GM23338 (cell line): Measurements from ENCODE around the gene L1CAM. TPM values are rescaled to one million over a fixed set of nuclear protein-coding genes. Genes with fewer than 3 reads are reported as not detected.

Source experiments
- ATAC-seq: fragments of 200-7000 bp; cut with Tn5 transposase; 3 replicates; pipeline ENCODE4 v1.9.1; 2020
- DNase-seq: peaks from one replicate; pipeline ENCODE4 v3.0.0-alpha.2; 2015; ENCODE audit warnings: low spot score
- H2AFZ ChIP-seq: fragments of 200-600 bp; sonication (generic); 2 replicates; pipeline ENCODE4 v1.8.0; 2016; ENCODE audit warnings: antibody characterized with exemption, mild to moderate bottlenecking, moderate library complexity
- H3F3A ChIP-seq: fragments of 200-600 bp; sonication (generic); replicated peaks from 2 replicates; pipeline ENCODE4 v1.8.0; 2017; ENCODE audit warnings: antibody characterized with exemption, mixed run types, low read depth
- H3K27ac ChIP-seq: fragments of 200-600 bp; sonication (generic); 2 replicates; pipeline ENCODE4 v1.6.1; 2016; ENCODE audit warnings: low read depth
- H3K27me3 ChIP-seq: fragments of 200-600 bp; sonication (generic); 2 replicates; pipeline ENCODE4 v1.8.0; 2016; ENCODE audit warnings: mild to moderate bottlenecking, mixed run types, moderate library complexity; ENCODE audit not compliant: insufficient read depth
- H3K36me3 ChIP-seq: fragments of 200-600 bp; sonication (generic); 2 replicates; pipeline ENCODE4 v1.8.0; 2016; ENCODE audit warnings: mild to moderate bottlenecking; ENCODE audit not compliant: insufficient read depth
- H3K4me1 ChIP-seq: fragments of 200-600 bp; sonication (generic); 2 replicates; pipeline ENCODE4 v1.8.0; 2016; ENCODE audit warnings: mild to moderate bottlenecking, moderate library complexity; ENCODE audit not compliant: insufficient read depth
- H3K4me2 ChIP-seq: fragments of 200-600 bp; sonication (generic); 2 replicates; pipeline ENCODE4 v1.7.1; 2017; ENCODE audit warnings: mixed run types
- H3K4me3 ChIP-seq: fragments of 200-600 bp; sonication (generic); 2 replicates; pipeline ENCODE4 v1.6.1; 2016; ENCODE audit warnings: mixed run types
- H3K79me2 ChIP-seq: fragments of 200-600 bp; sonication (generic); replicated peaks from 2 replicates; pipeline ENCODE4 v1.8.0; 2017; ENCODE audit warnings: mild to moderate bottlenecking; ENCODE audit not compliant: insufficient read depth
- H3K9me2 ChIP-seq: fragments of 200-600 bp; sonication (generic); 2 replicates; pipeline ENCODE4 v1.8.0; 2017; ENCODE audit not compliant: insufficient read depth
- H4K20me1 ChIP-seq: fragments of 200-600 bp; sonication (generic); replicated peaks from 2 replicates; pipeline ENCODE4 v1.8.0; 2017; ENCODE audit warnings: mild to moderate bottlenecking; ENCODE audit not compliant: insufficient read depth
- H3K27ac Mint-ChIP-seq: 2 replicates; pipeline ENCODE4 v1.8.0; 2020; ENCODE audit warnings: inconsistent platforms, mild to moderate bottlenecking, moderate library complexity, mixed read lengths
- H3K27me3 Mint-ChIP-seq: 3 replicates; pipeline ENCODE4 v1.8.0; 2022; ENCODE audit warnings: low read depth, mild to moderate bottlenecking, moderate library complexity, mixed read lengths, inconsistent platforms; ENCODE audit not compliant: insufficient read depth, poor library complexity
- H3K36me3 Mint-ChIP-seq: 3 replicates; pipeline ENCODE4 v1.8.0; 2021; ENCODE audit warnings: low read depth, mild to moderate bottlenecking, inconsistent platforms, moderate library complexity, mixed read lengths
- H3K4me1 Mint-ChIP-seq: 3 replicates; pipeline ENCODE4 v1.8.0; 2020; ENCODE audit warnings: mild to moderate bottlenecking, inconsistent platforms, mixed read lengths
- H3K4me3 Mint-ChIP-seq: 3 replicates; pipeline ENCODE4 v1.8.0; 2021; ENCODE audit warnings: moderate library complexity, mild to moderate bottlenecking, inconsistent platforms, mixed read lengths
- H3K9me3 Mint-ChIP-seq: 3 replicates; pipeline ENCODE4 v1.8.0; 2020; ENCODE audit warnings: moderate library complexity, mild to moderate bottlenecking, inconsistent platforms, mixed read lengths
- CREB1 ChIP-seq: fragments of 250-450 bp; sonication (Bioruptor Pico); IDR thresholded peaks from 2 replicates; pipeline ENCODE4 v1.5.0; 2020; ENCODE audit warnings: low read depth, mild to moderate bottlenecking, moderate library complexity
- EZH2 ChIP-seq: fragments of 200-600 bp; sonication (generic); IDR thresholded peaks from one replicate; pipeline ENCODE4 v1.8.0; 2017; ENCODE audit warnings: antibody characterized with exemption, mild to moderate bottlenecking, low read depth; ENCODE audit not compliant: unreplicated experiment
- EZH2phosphoT487 ChIP-seq: fragments of 200-600 bp; sonication (generic); IDR thresholded peaks from one replicate; pipeline ENCODE4 v1.8.1; 2018; ENCODE audit warnings: antibody characterized with exemption; ENCODE audit not compliant: unreplicated experiment
- JUNB ChIP-seq: IDR thresholded peaks from one replicate; pipeline ENCODE4 v1.6.1; 2016; ENCODE audit warnings: antibody characterized with exemption; ENCODE audit not compliant: unreplicated experiment
- NANOG ChIP-seq: IDR thresholded peaks from 2 replicates; pipeline ENCODE4 v1.6.1; 2016; ENCODE audit warnings: antibody characterized with exemption, borderline replicate concordance
- POLR2AphosphoS5 ChIP-seq: IDR thresholded peaks from 2 replicates; pipeline ENCODE4 v1.6.1; 2016; ENCODE audit warnings: antibody characterized with exemption, low read depth
- STAT1 ChIP-seq: IDR thresholded peaks from one replicate; pipeline ENCODE4 v1.6.1; 2016; ENCODE audit warnings: antibody characterized with exemption; ENCODE audit not compliant: unreplicated experiment
- ZNF114 ChIP-seq: fragments of 250-450 bp; sonication (Bioruptor Pico); IDR thresholded peaks from 2 replicates; pipeline ENCODE4 v1.5.0; 2020; ENCODE audit warnings: mild to moderate bottlenecking, moderate library complexity
- ZNF331 ChIP-seq: fragments of 250-450 bp; sonication (Bioruptor Pico); IDR thresholded peaks from 2 replicates; pipeline ENCODE4 v1.5.0; 2020; ENCODE audit warnings: low read depth, mild to moderate bottlenecking, moderate library complexity
- polyA plus RNA-seq: library from polyadenylated mRNA; unstranded; fragments of >200 nt; fragmentation: Nextera tagmentation; extraction: Ambion mirVana; gene quantifications from 2 replicates; pipeline ENCODE4 v1.2.1, GENCODE V29; 2016
- total RNA-seq: library from RNA; depleted of rRNA; stranded (reverse); fragments of >200 nt; shearing (Covaris generic); gene quantifications from 2 replicates; pipeline ENCODE4 v1.2.3, GENCODE V29; 2014
- TF ChIP-seq, protein P1 (sequence below), 2 experiments: fragments of 200-600 bp in 1 of 2; sonication (generic) in 1 of 2; conservative IDR thresholded peaks; 2 replicates each; pipeline versions ENCODE4 v1.5.1 to v1.6.1; 2016 to 2017; ENCODE audit warnings: antibody characterized with exemption in 2 of 2, low read depth in 2 of 2, mild to moderate bottlenecking in 2 of 2, moderate library complexity in 1 of 2
- TF ChIP-seq, protein P2 (sequence below): IDR thresholded peaks from 2 replicates; pipeline ENCODE4 v1.6.1; 2016; ENCODE audit warnings: antibody characterized with exemption
- TF ChIP-seq, protein P3 (sequence below): IDR thresholded peaks from one replicate; pipeline ENCODE4 v1.6.1; 2018; ENCODE audit warnings: antibody characterized with exemption; ENCODE audit not compliant: unreplicated experiment

The L1CAM gene
- total and polyA plus RNA-seq, 2 experiments from 2014 or later = 7.4 to 29.2 TPM

- TF ChIP-seq, protein P1, sequence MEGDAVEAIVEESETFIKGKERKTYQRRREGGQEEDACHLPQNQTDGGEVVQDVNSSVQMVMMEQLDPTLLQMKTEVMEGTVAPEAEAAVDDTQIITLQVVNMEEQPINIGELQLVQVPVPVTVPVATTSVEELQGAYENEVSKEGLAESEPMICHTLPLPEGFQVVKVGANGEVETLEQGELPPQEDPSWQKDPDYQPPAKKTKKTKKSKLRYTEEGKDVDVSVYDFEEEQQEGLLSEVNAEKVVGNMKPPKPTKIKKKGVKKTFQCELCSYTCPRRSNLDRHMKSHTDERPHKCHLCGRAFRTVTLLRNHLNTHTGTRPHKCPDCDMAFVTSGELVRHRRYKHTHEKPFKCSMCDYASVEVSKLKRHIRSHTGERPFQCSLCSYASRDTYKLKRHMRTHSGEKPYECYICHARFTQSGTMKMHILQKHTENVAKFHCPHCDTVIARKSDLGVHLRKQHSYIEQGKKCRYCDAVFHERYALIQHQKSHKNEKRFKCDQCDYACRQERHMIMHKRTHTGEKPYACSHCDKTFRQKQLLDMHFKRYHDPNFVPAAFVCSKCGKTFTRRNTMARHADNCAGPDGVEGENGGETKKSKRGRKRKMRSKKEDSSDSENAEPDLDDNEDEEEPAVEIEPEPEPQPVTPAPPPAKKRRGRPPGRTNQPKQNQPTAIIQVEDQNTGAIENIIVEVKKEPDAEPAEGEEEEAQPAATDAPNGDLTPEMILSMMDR (conservative IDR thresholded peaks at IDR 0.05; ENCODE audit: low read depth in 2 of 2) = no peak
- TF ChIP-seq JUNB = no peak
- no peak for TF ChIP-seq POLR2AphosphoS5
- TF ChIP-seq ZNF114 (CRISPR knock-in tag) = no peak
- no peak for TF ChIP-seq EZH2phosphoT487
- no peak for TF ChIP-seq CREB1 (CRISPR knock-in tag)
- TF ChIP-seq, protein P2, sequence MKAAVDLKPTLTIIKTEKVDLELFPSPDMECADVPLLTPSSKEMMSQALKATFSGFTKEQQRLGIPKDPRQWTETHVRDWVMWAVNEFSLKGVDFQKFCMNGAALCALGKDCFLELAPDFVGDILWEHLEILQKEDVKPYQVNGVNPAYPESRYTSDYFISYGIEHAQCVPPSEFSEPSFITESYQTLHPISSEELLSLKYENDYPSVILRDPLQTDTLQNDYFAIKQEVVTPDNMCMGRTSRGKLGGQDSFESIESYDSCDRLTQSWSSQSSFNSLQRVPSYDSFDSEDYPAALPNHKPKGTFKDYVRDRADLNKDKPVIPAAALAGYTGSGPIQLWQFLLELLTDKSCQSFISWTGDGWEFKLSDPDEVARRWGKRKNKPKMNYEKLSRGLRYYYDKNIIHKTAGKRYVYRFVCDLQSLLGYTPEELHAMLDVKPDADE = no peak
- no peak for TF ChIP-seq STAT1
- TF ChIP-seq NANOG = no peak
These were observed 24.5 kb upstream of the L1CAM start (continued) for GRCh38 chrX:153910446-153910845.

- Mint-ChIP-seq H3K27ac (no peak overlapping the region), H3K4me1 (no peaks in the 10 kb centered on the region; the same call in 1 of the 3 replicates), H3K4me3 (no peak overlapping the region), H3K36me3 (peaks cover 6% of the 10 kb centered on the region; the same call in 2 of the 3 replicates), H3K9me3 (no peaks in the 10 kb centered on the region), H3K27me3 (no peaks in the 10 kb centered on the region)
- no peaks in the 10 kb centered on the region for H3K79me2 ChIP-seq
- no peaks in the 10 kb centered on the region for H4K20me1 ChIP-seq
- H3K9me2 ChIP-seq = no peaks in the 10 kb centered on the region
- no peak overlapping the region for H2AFZ ChIP-seq
- H3K27ac ChIP-seq = no peak overlapping the region
- no peak overlapping the region for H3K4me2 ChIP-seq
- no peak for DNase-seq
- no peaks in the 10 kb centered on the region for H3K4me1 ChIP-seq
- no peak overlapping the region for H3K4me3 ChIP-seq
- H3K36me3 ChIP-seq = no peaks in the 10 kb centered on the region
- no peaks in the 10 kb centered on the region for H3F3A ChIP-seq
- no peak for ATAC-seq
- no peaks in the 10 kb centered on the region for H3K27me3 ChIP-seq
- TF ChIP-seq STAT1 (no peak), NANOG (no peak), CREB1 (CRISPR knock-in tag) (no peak), EZH2 (no peak), ZNF331 (CRISPR knock-in tag) (no peak), ZNF114 (CRISPR knock-in tag) (no peak), JUNB (no peak)
- TF ChIP-seq, protein P1 (conservative IDR thresholded peaks at IDR 0.05; ENCODE audit: low read depth in 2 of 2) = no peak
- TF ChIP-seq, protein P3, sequence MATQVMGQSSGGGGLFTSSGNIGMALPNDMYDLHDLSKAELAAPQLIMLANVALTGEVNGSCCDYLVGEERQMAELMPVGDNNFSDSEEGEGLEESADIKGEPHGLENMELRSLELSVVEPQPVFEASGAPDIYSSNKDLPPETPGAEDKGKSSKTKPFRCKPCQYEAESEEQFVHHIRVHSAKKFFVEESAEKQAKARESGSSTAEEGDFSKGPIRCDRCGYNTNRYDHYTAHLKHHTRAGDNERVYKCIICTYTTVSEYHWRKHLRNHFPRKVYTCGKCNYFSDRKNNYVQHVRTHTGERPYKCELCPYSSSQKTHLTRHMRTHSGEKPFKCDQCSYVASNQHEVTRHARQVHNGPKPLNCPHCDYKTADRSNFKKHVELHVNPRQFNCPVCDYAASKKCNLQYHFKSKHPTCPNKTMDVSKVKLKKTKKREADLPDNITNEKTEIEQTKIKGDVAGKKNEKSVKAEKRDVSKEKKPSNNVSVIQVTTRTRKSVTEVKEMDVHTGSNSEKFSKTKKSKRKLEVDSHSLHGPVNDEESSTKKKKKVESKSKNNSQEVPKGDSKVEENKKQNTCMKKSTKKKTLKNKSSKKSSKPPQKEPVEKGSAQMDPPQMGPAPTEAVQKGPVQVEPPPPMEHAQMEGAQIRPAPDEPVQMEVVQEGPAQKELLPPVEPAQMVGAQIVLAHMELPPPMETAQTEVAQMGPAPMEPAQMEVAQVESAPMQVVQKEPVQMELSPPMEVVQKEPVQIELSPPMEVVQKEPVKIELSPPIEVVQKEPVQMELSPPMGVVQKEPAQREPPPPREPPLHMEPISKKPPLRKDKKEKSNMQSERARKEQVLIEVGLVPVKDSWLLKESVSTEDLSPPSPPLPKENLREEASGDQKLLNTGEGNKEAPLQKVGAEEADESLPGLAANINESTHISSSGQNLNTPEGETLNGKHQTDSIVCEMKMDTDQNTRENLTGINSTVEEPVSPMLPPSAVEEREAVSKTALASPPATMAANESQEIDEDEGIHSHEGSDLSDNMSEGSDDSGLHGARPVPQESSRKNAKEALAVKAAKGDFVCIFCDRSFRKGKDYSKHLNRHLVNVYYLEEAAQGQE = no peak
- TF ChIP-seq, protein P2 = no peak
These were observed 24.0 kb upstream of the L1CAM start for GRCh38 chrX:153909980-153910360.
